Stimulated activated CD8-positive, alpha-beta memory T cell treated with anti-CD3 and anti-CD28 coated beads, Interleukin-15, amount 100 ng/mL, for 48 hours (primary cell): ENCODE data around the gene SLC4A1.

ENCODE experiments used
- DNase-seq, 2 donors: peaks; one replicate each; pipeline ENCODE4 v3.0.0-alpha.2; 2020; ENCODE audit warnings: low read depth in 2 of 2

SLC4A1 gene

DNA sequence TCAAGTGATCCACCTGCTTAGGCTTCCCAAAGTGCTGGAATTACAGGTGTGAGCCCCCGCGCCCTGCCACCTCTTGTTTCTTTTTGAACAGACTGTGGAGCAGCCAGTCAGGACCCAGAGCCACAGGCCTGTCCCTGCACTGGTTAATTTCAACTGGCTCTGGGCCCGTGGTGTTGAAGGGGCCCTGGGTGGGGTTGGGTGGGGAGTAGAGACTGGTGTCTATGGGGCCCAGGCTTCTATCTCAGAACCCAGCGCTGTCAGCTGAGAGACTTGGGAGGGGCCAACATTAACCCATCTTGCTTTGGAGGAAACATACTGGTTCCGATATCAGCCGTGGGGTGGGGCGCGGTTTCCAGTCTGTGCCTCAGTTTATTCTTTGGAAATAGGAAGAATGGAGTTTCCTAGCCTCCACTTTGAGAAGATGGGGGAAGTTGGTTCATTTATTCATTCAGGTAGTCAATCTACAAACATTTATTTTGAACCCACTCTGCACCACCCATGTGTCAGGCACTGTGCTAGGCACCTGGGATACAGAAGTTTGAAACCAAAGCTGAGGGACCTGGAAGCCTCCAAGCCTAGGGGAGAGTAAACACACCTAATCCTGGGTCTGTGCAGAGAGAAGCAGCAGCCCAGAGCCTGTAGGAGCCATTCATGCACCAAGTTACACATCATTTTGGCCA lies 15.5 kb upstream of the SLC4A1 start:
- no peak for DNase-seq

DNA sequence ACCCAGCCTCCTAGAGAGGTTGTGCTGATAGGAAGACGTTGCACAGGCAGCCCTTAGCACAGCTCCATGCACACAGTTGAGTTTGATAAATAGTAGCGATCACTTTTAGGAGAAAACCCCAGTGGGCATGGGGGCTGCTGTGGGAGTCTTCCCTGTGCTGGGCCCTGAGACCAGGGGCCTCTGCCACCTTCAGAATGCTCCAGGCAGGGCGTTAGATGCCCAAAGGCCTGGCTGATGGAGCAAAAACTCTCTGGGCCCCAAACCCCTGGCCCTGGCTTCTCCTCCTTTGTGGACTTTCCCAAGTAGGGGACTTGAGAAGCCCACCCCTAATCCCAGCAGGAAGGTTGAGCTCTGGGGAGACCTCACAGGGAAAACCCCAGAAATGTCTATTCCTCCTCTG lies 14.3 kb upstream of the SLC4A1 start:
- no peak for DNase-seq

DNA sequence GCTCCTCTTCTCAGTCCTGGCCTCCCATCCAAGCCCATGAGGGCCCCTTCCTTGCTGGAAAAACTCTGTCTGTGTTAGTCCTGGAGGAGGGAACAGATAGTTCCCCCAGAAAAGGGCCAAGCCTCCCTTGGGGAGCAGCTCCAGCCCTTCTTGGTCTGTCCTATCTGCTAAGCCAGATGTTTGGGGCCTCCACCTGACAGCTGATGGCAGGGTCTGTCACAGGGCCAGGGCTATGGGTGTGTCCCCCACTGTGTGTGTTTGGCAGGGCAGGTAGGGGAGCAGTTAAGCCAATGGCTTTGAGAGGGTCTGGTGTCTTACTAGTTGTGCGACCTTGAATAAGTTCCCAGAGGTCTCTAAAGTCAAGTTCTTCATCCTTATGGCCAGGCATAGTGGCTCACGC lies 13.6 kb upstream of the SLC4A1 start:
- no peak for DNase-seq

DNA sequence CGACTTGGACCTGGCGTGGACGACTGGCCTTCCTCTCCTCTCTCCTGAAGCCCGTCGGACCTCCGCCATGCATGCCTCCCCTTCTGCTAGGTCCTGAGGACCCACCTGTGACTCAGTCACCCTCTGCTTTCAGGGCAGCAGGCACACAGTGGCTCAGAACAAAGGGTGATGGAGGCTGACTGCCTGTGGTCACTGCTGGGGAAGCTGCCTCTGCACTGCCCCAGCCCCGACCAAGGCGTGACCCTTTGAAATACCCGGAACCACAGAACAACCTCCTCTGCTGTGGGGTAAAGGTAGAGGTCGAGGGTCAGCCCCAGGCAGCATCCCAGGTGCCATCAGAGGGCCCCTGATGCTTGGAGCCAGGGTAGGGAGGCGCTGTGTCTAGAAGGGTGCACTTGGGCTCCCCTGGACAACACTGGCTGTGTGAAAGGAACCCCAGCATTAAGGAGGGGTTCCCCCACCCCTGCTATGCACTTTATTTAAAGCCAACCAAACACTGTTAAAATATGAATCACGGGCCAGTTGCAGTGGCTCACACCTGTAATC lies 12.5 kb upstream of the SLC4A1 start:
- no peak for DNase-seq

DNA sequence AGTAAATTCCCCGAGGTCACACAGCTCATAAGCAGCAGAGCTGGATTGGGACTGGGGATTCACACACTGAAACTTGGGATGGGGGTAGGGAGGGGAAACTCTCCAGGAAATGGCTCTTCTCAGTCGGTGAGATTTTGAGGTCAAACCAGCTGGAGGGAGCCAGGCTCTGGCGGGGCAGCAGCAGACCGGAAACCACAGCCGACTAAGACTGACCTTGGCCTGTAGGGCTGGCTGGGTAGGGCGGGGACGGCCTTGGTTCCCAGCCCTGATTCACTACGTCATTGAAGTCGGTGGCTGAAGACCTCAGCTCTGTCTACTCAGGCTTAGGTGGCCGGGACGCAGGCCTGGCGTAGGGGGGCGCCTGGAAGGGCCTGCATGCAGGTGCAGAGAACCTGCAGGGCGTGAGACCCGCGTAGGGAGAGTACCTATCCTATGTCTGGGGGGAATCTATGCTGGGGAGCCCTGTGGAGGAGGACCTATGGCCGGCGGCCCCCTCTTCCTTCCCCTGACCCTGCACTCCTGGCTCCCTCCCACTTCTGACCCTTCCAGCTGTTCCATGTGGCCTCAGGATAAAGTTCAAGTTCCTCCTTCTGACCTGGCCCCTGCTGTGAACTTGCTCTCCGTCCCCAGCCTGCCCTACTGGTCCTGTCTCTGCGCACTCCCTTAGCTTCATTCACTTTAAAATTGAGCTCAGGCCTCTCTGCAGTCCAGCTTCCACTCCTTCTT lies 11.9 kb upstream of the SLC4A1 start:
- peak; percentile 18 to 20 for DNase-seq

DNA sequence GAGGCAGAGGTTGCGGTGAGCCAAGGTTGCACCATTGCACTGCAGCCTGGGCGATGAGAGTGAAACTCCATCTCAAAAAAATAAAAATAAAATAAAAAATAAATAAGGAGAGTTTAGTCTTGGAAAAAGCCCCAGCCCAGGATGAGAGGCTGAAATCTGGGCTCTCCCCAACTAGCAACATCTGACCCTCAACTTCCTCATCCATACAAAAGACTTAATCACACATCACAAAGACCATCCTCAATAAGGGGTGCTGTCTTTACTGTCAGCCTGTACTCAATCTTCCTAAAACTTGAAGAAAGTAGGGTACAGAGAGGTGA lies 11.4 kb upstream of the SLC4A1 start:
- no peak for DNase-seq

DNA sequence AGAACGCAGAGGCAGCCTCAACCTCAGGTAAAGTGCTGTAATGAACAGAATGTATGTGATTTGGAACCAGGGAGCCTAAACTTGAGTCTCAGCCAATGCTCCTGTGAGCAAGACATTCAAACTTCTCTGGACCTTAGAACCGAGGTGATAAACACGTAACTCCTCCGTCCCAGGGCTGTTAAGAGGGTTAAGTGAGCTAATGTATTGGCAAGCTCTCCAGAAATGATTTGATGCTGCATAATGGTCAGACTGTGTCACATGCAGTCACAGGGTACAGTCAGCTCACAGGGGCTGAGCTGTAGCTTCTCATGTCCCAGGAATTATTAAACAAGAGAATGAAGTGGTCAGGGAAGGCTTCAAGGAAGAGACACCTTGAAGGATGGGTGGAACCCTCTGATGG lies 10.0 kb upstream of the SLC4A1 start:
- no peak for DNase-seq

DNA sequence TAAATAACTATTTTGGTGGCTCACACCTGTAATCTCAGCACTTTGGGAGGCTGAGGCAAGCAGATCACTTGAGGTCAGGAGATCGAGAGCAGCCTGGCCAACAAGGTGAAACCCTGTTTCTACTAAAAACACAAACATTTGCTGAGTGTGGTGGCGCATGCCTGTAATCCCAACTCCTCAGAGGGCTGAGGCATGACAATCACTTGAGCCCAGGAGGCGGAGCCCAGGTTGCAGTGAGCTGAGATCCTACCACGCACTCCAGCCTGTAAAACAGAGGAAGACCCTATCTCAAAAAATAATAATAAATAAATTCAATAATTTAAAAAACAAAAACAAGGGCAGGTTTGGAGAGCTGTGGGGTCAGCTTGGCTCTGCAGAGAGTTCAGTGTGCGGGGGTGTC lies 5.7 kb upstream of the SLC4A1 start:
- no peak for DNase-seq

DNA sequence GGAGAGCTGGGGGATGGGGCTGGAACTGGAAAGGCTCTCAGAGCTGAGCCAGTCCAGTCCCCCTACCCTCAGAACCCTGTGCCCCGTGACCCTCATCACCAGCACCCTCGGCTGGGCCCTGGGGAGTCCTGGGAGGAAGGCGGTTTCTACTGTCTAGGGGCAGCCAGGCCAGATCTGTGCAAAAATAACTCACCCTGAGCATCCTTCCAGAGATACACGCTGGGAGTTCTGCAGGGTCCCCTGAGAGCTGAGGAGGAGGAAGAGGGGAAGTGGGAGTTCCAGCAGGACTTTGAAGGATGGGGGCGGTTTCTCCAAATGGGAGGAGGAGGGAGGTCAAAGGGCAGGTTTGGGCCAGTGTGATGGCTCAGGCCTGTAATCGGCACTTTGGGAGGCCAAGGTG lies 5.0 kb upstream of the SLC4A1 start:
- no peak for DNase-seq

DNA sequence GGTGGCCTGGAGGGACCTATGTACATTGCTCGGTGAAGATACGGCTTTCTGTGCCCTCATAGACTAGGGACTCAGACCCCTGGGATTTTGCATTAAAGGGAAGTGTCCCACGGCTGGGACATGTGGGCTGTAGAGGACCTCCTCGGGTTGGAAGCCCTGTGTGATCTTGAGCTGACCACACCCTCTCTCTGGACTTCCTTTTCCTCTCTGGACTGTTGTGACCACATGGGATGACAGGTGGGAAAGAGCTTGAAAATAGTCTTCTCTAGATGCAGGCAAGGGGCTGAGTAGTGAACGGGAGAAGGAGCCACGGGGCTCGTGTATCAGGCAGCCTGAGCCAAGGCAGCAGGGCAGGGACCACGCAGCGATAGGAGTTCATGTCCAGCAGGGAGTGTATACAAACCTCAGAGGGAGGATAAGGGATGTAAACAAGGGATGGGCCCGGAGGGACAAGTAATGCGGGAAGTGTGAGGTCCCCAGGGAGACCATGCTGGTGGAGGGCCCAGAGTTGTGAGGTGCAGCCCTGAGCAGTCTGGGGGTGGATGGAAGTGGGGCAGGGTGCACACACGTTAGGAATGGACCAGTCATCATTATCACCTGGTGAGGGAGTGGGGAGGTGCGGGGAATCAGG lies 4.5 kb upstream of the SLC4A1 start:
- no peak for DNase-seq

DNA sequence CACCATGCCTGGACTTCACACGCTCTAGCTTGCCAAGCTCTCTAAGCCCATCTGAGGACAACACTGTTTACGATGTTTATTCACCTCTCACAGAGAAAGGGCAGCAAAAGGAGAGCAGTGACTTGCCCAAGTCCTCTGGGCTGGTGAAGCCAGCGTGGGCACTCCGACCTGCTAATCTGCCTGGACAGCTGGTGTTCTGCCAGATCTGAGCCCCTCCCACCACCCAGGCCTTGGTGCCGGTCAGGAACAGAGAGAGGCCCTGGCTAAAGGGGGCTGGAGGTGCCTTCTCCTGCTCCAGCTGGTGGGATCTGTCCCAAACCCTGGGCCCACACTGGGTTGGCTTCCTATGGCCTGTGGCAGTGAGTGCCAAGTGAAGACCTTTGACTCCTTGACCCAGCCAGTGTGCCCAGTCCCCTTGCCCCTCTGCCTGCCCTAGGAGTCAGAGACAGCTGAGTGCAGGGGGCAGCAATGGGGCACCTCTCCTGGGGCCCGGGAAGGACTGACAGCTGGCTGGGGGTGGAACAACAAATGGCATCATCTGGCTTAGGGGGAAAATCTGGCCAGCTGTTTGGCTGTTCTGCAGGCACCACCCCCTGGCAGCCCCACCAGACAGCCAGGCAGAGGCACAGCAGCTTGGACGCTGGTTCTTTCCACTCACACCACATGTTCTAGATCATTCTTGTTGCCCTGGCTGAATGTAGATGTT lies 1.8 kb upstream of the SLC4A1 start:
- no peak for DNase-seq

DNA sequence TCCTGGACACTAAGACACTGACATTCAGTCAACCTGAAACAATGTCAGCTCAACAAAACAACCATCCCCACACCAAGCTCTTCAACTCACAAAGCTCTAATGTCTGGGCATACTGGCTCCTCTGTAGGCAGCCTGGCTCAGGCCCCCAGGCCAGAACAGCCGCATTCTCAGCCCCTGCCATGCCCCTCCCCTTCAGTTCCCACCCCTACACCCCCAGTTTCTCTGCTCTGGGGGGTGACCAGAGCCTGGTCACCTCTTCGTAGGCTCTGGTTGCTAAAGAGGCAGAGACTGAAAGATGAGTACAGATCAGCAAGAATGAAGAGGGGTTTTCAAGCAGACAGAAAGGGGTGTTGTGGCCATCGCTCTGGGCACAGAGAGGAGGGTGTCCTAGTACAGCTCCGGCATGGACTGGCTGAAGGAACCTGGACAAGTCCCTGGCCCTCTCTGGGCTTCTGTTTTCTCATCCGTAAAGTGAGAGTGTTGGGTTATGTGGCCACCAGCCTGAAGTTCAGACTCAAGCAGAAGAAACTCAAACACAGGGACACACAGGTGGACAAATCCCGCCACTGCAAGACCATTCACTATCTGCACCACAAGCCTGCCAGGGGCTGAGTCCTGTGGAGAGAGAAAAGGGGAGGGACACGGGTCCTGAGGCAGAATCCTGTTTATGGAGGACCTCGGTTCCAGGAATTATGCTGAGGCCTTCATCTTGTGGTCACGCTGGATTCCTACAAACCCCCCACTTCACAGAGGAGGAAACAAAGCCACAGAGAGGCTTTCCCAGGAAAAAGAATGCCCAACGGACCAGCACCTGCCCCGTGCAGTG lies 987 bp upstream of the SLC4A1 start:
- no peak for DNase-seq

DNA sequence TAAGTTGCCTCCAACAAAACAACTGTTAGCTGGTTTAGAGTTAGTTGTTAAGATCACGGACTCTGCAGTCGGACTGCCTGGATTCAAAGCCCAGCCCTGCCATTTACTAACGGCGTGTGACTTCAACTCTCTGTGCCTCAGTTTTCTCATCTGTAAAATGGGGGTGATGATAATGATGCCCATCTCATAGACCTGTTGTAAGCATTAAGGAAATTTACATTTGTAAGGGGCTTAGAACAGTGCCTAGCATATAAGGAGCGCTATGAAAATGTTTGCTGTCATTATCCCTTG lies 825 bp downstream of the SLC4A1 start:
- DNase-seq, result no peak

DNA sequence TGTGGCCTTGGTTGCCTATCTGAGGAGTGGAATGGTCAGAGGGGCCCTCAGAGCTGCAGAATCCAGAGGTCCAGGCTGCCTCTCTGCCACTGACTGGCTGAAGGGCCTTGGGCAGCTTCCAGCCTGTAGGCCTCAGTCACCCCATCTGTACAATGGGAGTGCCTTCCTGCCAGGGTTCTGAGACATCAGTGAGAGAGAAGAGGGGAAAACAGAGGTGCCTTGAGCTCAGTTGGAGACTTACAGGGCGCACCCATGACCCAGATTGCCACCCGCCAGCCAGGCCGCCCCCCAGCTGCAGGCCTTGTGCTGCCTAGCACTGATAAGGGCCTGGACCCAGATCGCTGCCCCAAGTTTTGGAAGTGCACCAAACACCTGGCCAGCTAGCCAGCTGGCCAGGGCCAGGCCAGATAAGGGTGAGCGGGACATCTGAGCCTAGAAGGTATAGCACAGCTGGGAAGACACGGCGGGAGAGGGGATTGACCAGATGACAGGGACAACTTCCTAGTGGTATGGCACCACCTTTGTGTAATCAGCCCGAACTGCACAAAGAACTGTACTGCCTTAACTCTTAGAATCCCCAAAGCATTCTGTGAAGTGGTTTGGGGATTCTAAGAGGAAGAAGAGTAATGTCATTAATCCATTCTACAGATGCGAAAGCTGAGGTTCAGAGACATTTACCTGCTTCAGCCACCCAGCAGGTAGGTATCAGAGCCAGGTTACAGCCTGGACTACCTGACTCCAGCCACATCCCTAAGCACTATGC lies 1.4 kb downstream of the SLC4A1 start:
- DNase-seq, result no peak

DNA sequence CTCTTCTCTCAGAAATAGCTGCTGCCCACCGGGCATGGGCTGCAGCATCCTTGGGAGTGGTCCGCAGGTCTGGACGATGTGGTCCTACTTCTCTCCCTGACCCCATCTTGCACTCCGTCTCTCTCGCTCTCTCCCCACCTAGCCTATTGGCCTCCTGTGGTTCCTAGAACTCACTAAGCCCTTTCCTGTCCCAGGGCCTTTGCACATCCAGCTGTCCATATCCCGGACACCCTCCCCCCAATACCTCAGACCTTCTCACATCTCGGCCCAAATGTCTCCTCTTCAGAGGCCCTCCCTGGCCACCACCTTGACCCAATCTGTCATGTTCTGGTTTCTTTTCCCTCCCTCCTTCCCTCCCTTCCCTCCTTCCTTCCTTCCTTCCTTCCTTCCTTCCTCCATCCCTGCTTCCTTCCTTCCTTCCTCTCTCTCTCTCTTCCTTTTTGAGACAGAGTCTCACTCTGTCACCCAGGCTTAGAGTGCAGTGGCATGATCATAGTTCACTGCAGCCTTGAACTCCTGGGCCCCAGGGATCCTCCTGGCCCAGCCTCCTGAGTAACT lies 4.5 kb downstream of the SLC4A1 start:
- DNase-seq, result no peak

DNA sequence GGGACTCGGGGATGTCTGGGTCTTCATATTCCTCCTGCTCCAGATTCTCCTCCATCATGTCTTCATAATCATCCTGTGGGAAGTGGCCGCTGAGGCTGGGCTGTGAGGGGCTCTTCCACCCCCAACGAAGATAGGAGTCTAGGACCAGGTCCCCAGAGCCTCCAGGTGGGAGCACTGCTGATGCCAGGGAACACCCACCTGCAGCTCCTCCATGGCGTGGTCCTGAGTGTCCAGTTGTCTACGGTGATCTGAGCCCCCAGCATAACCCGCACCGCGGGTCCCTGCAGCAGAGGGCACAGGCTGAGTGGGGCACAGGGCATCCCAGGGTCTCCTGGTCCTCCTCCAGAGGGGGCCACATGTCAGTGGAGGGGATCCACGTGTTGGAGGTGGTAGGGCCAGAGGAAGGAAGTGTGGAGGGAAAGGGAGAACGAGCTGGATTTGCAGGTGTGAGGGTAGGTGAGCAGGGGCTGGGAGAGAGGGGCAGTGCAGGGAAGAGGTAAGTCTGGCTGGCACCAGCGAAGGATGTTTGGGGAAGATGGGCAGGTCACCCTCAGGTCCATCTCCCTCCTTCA lies 5.2 kb downstream of the SLC4A1 start:
- DNase-seq, result no peak

DNA sequence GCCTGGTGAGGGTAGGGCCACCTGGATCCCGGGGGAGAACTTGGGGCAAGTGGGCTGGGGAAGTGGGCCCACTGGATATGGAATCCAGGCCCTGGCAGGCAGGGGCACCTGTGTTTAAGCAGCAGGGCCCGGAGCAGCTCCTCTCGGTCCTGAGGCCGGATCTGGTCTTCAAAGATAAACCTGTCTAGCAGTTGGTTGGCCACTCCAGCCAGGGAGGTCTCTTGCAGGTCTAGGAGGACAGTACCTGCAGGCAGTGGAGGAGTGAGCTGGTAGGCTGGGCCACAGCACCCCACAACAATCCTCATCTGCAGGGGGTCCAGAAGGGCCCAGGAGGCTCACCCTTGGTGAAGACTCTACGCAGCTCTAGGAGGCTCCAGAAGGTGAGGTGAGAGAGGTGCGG lies 7.6 kb downstream of the SLC4A1 start:
- no peak for DNase-seq

DNA sequence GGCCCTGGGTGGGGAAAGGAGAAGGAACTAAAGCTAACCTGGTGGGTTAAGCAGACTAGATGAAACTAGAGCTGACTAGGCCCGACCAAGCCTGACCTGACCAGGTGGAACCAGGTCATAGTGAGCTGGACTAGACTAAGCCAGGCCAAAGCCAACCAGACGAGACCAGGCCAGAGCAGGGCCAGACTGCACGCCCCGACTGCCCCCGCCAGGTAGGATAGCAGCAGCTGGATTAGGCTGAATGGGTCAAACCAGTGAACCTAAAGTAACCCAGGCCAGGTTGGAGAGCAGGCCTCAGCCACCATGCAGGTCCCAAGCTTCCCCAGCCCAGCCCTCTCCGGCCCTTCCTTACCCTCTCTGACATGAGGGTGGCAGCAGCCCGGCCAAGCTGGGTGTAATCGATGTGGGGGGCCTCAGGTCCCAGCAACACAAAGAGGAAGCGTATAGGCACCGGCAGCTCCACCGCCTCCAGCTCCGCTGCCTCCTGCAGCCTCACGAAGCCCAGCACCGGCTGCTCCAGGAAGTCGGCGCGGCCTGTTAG lies 9.1 kb downstream of the SLC4A1 start:
- no peak for DNase-seq

DNA sequence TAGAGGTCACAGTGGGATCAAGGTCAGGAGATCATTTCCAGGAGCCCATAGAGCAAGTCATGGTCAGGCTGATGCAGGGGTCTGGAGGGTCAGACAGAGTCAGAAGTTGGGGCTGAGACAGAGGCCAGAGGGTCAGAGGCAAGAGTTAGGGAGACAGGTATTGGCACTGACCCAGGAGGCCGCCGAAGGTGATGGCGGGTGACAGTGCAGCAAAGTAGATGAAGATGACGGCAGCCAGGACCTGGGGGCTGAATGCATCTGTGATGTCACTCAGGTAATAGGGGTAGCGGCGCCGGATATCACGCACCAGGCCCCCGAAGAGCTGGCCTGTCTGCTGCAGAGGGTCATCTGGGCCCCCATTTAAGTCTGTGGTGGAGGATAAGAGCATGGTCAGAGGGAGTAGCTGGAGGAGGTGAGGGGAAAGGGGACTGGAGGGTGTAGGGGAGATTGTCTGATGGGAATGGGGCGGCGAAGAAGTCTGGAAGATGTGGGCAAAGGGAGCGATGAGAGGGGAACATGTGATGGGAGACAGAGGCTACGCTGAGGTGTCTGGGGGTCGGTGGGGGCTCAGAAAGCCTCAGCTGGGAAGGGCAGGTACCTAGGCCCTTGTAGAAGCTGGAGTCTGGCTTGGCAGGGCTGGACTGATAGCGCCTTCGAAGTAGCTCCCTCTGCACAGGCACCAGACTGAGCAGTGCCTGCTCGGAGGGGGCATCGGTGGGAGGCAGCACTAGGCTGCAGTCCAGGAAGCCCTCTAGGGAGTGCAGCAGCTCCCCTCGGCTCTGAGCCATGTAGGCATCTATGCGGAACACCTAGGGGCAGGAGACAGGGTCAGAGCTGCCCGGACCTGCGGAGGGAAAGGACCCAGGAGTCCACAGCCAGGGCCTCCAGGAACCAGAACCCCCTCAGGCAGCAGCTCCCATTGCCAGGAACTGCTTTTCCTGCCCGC lies 9.8 kb downstream of the SLC4A1 start:
- DNase-seq, result no peak
